Osteocyte (in vitro differentiated cells): ENCODE measurements around the gene CFAP119. TPM values are rescaled to one million over a fixed set of nuclear protein-coding genes. Genes with fewer than 3 reads are reported as not detected.

Experiments used
- DNase-seq: peaks from one replicate; pipeline ENCODE4 v3.0.0; 2021; ENCODE audit warnings: mixed read lengths; ENCODE audit not compliant: unreplicated experiment; ENCODE audit errors: extremely low spot score
- H3K27ac Mint-ChIP-seq: one replicate; pipeline ENCODE4 v1.8.0; 2021; ENCODE audit warnings: mild to moderate bottlenecking, mixed read lengths; ENCODE audit not compliant: unreplicated experiment
- H3K27me3 Mint-ChIP-seq: one replicate; pipeline ENCODE4 v1.8.0; 2021; ENCODE audit warnings: mixed read lengths; ENCODE audit not compliant: unreplicated experiment
- H3K36me3 Mint-ChIP-seq: one replicate; pipeline ENCODE4 v1.8.0; 2021; ENCODE audit warnings: mixed read lengths; ENCODE audit not compliant: unreplicated experiment
- H3K4me1 Mint-ChIP-seq: one replicate; pipeline ENCODE4 v1.8.0; 2021; ENCODE audit warnings: mixed read lengths; ENCODE audit not compliant: unreplicated experiment
- H3K4me3 Mint-ChIP-seq: one replicate; pipeline ENCODE4 v1.8.0; 2021; ENCODE audit warnings: mild to moderate bottlenecking, moderate library complexity, mixed read lengths; ENCODE audit not compliant: unreplicated experiment
- H3K9me3 Mint-ChIP-seq: one replicate; pipeline ENCODE4 v1.8.0; 2021; ENCODE audit warnings: mixed read lengths; ENCODE audit not compliant: unreplicated experiment
- total RNA-seq: library from RNA; stranded (reverse); gene quantifications from 2 replicates; pipeline ENCODE4 v1.2.1, GENCODE V29; 2021
- TF ChIP-seq, protein P1 (sequence below): fragments of 200-600 bp; sonication (generic); IDR thresholded peaks from 2 replicates; pipeline ENCODE4 v1.5.0; 2021; ENCODE audit warnings: antibody characterized with exemption, mild to moderate bottlenecking, moderate library complexity

Gene CFAP119
- total RNA-seq, 1 donor from 2014 or later = 5.0 TPM

DNA sequence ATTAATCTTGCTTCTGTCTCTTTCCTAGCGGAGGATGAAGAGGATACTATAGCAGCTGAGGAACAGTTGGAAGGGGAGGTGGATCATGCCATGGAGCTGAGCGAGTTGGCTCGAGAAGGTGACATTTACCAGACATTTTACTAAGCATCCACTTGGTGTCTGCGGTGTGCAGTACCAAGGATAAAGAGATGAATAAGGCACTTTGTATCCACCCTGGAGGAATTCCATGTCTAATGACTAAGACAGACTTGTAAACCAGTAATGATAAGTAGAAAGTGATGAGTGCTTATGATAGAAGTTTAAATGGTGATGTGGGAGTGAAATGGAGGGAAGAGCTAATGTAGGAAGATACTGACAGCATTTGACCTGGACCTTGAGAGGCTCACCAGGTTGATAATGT, 50.9 kb downstream of the CFAP119 start:
- Mint-ChIP-seq H3K36me3 (peaks cover 74% of the 10 kb centered on the region), H3K4me1 (no peaks in the 10 kb centered on the region), H3K9me3 (no peaks in the 10 kb centered on the region), H3K4me3 (no peak overlapping the region), H3K27ac (no peak overlapping the region), H3K27me3 (no peaks in the 10 kb centered on the region)
- TF ChIP-seq, protein P1, sequence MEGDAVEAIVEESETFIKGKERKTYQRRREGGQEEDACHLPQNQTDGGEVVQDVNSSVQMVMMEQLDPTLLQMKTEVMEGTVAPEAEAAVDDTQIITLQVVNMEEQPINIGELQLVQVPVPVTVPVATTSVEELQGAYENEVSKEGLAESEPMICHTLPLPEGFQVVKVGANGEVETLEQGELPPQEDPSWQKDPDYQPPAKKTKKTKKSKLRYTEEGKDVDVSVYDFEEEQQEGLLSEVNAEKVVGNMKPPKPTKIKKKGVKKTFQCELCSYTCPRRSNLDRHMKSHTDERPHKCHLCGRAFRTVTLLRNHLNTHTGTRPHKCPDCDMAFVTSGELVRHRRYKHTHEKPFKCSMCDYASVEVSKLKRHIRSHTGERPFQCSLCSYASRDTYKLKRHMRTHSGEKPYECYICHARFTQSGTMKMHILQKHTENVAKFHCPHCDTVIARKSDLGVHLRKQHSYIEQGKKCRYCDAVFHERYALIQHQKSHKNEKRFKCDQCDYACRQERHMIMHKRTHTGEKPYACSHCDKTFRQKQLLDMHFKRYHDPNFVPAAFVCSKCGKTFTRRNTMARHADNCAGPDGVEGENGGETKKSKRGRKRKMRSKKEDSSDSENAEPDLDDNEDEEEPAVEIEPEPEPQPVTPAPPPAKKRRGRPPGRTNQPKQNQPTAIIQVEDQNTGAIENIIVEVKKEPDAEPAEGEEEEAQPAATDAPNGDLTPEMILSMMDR = no peak
- DNase-seq = no peak

Other genes with a start within 250 kb of the CFAP119 start
- gene ZNF768, start 235.5 kb downstream of the CFAP119 start, total RNA-seq = 36.4 and 37.1 TPM in 2 replicates
- 4.3 and 4.8 TPM in 2 replicates for gene ZNF747, start 227.2 kb downstream of the CFAP119 start, total RNA-seq
- 10.1 and 12.1 TPM in 2 replicates for gene ZNF764, start 203.7 kb downstream of the CFAP119 start, total RNA-seq
- gene ZNF688, start 190.3 kb downstream of the CFAP119 start, total RNA-seq = 10.9 and 11.3 TPM in 2 replicates
- gene ZNF785, start 176.4 kb downstream of the CFAP119 start, total RNA-seq = 14.8 and 19.8 TPM in 2 replicates
- gene ZNF689, start 151.7 kb downstream of the CFAP119 start, total RNA-seq = 8.8 and 9.1 TPM in 2 replicates
- 44.7 and 52.0 TPM in 2 replicates for gene PRR14, start 111.1 kb downstream of the CFAP119 start, total RNA-seq
- 66.5 and 67.4 TPM in 2 replicates for gene FBRS, start 103.6 kb downstream of the CFAP119 start, total RNA-seq
- gene SRCAP, start 62.9 kb downstream of the CFAP119 start, total RNA-seq = 69.2 and 73.5 TPM in 2 replicates
- 28.6 and 31.1 TPM in 2 replicates for gene PHKG2, start 13.6 kb downstream of the CFAP119 start, total RNA-seq
- 116 and 118 TPM in 2 replicates for gene RNF40, start 260 bp upstream of the CFAP119 start, total RNA-seq
- gene ZNF629, start 25.1 kb upstream of the CFAP119 start, total RNA-seq = 26.7 and 27.2 TPM in 2 replicates
- gene BCL7C, start 132.0 kb upstream of the CFAP119 start, total RNA-seq = 37.6 and 38.1 TPM in 2 replicates
- 5.1 and 6.0 TPM in 2 replicates for gene CTF1, start 134.6 kb upstream of the CFAP119 start, total RNA-seq
- gene FBXL19, start 161.5 kb upstream of the CFAP119 start, total RNA-seq = 23.1 and 24.3 TPM in 2 replicates
- 25.2 and 30.0 TPM in 2 replicates for gene ORAI3, start 187.0 kb upstream of the CFAP119 start, total RNA-seq
- gene SETD1A, start 195.7 kb upstream of the CFAP119 start, total RNA-seq = 20.1 and 22.6 TPM in 2 replicates
- 7.5 and 7.6 TPM in 2 replicates for gene HSD3B7, start 223.1 kb upstream of the CFAP119 start, total RNA-seq
- gene STX1B, start 248.6 kb upstream of the CFAP119 start, total RNA-seq = 1.8 and 4.5 TPM in 2 replicates